H1 (cell line): ENCODE measurements around the gene KLHDC8A. TPM values are rescaled to one million over a fixed set of nuclear protein-coding genes. Genes with fewer than 3 reads are reported as not detected.

Experiments used
- EGR1 ChIP-seq: IDR thresholded peaks from 2 replicates; pipeline ENCODE4 v1.6.1; 2011; ENCODE audit warnings: low read depth, low read length, borderline replicate concordance
- HDAC2 ChIP-seq, 2 experiments: fragments of 300-600 bp in 1 of 2; sonication (generic) in 1 of 2; IDR thresholded peaks; 2 replicates each; pipeline ENCODE4 v1.6.1; 2011 to 2012; ENCODE audit warnings: low read depth in 2 of 2, low read length in 2 of 2, mild to moderate bottlenecking in 2 of 2, moderate library complexity in 2 of 2, borderline replicate concordance in 1 of 2, inconsistent platforms in 1 of 2
- KDM1A ChIP-seq: fragments of 200-600, 300-600 bp; sonication (generic); IDR thresholded peaks from 2 replicates; pipeline ENCODE4 v1.7.1; 2016; ENCODE audit warnings: mild to moderate bottlenecking, low read length, borderline replicate concordance
- MAX ChIP-seq: IDR thresholded peaks from 2 replicates; pipeline ENCODE4 v1.6.1; 2012; ENCODE audit warnings: inconsistent platforms
- POLR2A ChIP-seq, 2 experiments: IDR thresholded peaks; 1 replicate in 1 of 2; 2 replicates in 1 of 2; pipeline ENCODE4 v1.6.1; 2011; ENCODE audit warnings: low read depth in 2 of 2, low read length in 2 of 2, mild to moderate bottlenecking in 2 of 2; ENCODE audit errors: control extremely low read depth in 1 of 2
- SIN3A ChIP-seq, 2 experiments: IDR thresholded peaks in 1 of 2; conservative IDR thresholded peaks in 1 of 2; 2 replicates each; pipeline ENCODE4 v1.6.1; 2011 to 2012; ENCODE audit warnings: low read length in 2 of 2, improper control_type of control experiment in 1 of 2, low read depth in 1 of 2, mild to moderate bottlenecking in 1 of 2
- SRF ChIP-seq: IDR thresholded peaks from 2 replicates; pipeline ENCODE4 v1.6.1; 2011; ENCODE audit warnings: mild to moderate bottlenecking, low read depth, low read length, moderate library complexity
- polyA plus RNA-seq, 7 experiments: library from polyadenylated mRNA; depleted of rRNA in 3 of 7; stranded (reverse) in 5 of 7; unstranded in 2 of 7; fragments of >200 nt in 5 of 7; fragments of 200-250 nt in 2 of 7; gene quantifications; 1 replicate in 5 of 7; 2 replicates in 1 of 7; 4 replicates in 1 of 7; pipeline versions ENCODE4 v1.2.1 to v1.2.3, GENCODE V29; 2011 to 2013; ENCODE audit warnings: missing spikeins in 2 of 7, mixed read lengths in 2 of 7
- total RNA-seq: library from RNA; stranded (reverse); fragmentation: NEBNext Ultra II Directional; extraction: Animal tissue kit (Norgen Biotek cat#: 25700); gene quantifications from 2 replicates; pipeline ENCODE4 v1.2.1, GENCODE V29; 2021

The KLHDC8A gene
- total and polyA plus RNA-seq, 2 of the 8 experiments (the other 6 are each of a cell fraction or from before 2014, with no cell fraction given), result 1.9 to 3.4 TPM

GRCh38 chr1:205321959-205322283, 34.8 kb downstream of the KLHDC8A start (continued):
- no peak for TF ChIP-seq EGR1
- TF ChIP-seq SIN3A (conservative IDR thresholded peaks at IDR 0.05 in 1 of 2, IDR thresholded peaks at IDR 0.05 in 1 of 2; ENCODE audit: low read depth in 1 of 2, low read length in 2 of 2), result no peak
- TF ChIP-seq MAX, result no peak
- TF ChIP-seq KDM1A, result no peak
- TF ChIP-seq HDAC2 (IDR thresholded peaks at IDR 0.05; ENCODE audit: borderline replicate concordance in 1 of 2, low read depth in 2 of 2, low read length in 2 of 2), result no peak
- TF ChIP-seq SRF, result no peak
- no peak for TF ChIP-seq POLR2A (IDR thresholded peaks at IDR 0.05; ENCODE audit: control extremely low read depth in 1 of 2, low read depth in 2 of 2, low read length in 2 of 2)
